Subcutaneous adipose tissue (tissue), 4 donors: ENCODE results near the gene C1orf74. TPM values are rescaled to one million over a fixed set of nuclear protein-coding genes. Genes with fewer than 3 reads are reported as not detected.

Source experiments
- CTCF ChIP-seq: fragments of 450-650 bp; IDR thresholded peaks from one replicate; pipeline ENCODE4 v1.5.1; 2016; ENCODE audit warnings: low read depth, mild to moderate bottlenecking, control low read depth, antibody characterized with exemption, moderate library complexity
- total RNA-seq, 4 donors: library from RNA; depleted of rRNA; stranded (reverse); fragments of >200 nt; gene quantifications; one replicate each; pipeline ENCODE4 v1.1.0, GENCODE V29; 2016

C1orf74 gene
- total RNA-seq, 4 donors from 2014 or later = 1.1 to 2.0 (median 1.4) TPM

DNA sequence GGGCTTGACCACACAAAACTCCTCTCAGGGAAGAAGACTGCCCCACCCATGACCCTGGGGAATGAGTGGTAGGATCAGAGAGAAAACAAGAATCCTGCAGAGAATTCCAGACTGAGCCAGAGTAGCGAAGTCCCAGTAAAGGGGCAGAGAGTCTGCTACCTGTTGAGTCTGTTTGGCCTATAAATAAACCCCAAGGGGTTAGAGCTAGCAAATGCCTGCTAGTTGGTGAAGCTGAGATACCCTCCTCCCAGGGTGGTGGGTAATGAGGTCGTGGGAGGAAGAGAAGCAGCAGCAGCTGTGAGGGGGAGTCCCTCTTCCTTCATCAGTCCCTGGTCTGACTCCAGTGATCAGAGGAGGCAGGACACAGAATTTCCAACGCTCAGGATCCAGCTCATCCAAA, 26.0 kb downstream of the C1orf74 start:
- TF ChIP-seq CTCF = no peak

- no peak for TF ChIP-seq CTCF
Observed at GRCh38 chr1:209756615-209757445, 27.5 kb downstream of the C1orf74 start.

DNA sequence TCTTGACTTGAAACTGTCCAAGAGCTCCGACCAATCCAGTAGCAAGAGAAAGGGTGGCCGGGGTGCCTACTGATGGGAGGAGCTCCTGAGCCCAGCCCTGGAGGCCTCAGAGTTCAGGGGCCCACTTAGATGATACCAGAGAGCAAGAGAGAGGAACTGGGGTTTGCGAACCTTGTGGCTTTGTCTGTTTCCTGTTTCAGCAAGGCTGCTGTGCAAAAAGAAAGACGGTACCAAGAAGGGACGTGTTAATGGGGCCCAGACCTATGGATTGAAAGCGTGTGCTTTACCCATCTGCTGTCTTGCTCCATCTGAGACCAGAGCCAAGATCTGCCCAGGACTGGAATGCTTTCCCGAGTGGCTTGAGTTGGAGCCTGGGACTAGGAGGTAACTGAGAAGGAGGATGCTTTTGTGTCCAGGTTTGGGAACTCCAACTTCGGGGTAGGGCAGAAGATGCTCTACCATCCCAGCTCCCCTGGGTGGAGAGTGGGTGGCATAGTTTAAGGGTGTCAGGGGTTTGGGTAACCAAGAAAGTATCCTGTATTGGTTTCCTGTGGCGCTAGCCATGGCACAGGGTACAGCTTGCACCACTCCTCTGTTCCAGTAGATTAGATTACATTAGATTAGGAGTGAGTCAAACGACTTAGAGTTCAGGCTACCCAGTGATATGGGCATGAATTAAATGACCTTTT, 28.3 kb downstream of the C1orf74 start, which contains the start of gene TRAF3IP3:
Gene TRAF3IP3 (plus strand): TSS at position 128 of the 689 bp plus-strand sequence. CDS start 3,987 bp downstream, outside the sequence.
- no peak for TF ChIP-seq CTCF

GRCh38 chr1:209755256-209755655, 29.1 kb downstream of the C1orf74 start:
- TF ChIP-seq CTCF = no peak

- no peak for TF ChIP-seq CTCF
Observed at GRCh38 chr1:209752890-209753289, 31.5 kb downstream of the C1orf74 start.

DNA sequence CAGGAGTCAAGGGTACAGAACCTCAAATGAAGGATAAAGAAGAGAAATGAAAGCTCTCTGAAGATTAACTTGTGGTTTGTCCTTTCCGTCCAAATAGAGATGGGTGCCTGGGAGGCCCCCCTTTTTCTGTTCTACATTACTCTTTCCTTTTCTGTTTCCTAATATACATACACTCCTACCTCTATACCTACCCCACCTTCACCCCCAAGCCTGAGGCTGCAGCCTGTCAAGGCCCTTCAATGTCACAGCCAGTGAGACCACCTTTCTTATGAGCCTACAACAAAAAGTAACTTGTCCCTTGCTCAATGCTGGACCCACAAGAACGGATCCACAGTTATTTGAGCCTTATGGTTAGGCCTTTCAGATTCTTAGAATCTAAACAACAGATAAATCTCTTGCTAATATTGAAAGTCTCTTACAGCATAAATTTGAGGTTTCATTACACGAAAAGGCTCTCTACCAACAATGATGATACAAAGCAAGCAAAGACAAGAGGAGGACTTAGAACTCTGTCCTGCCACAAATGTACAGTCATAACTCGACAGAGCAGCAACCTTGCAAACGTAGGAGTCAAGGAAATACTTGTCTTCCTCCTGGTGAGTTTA, 32.6 kb downstream of the C1orf74 start:
- TF ChIP-seq CTCF = no peak

- no peak for TF ChIP-seq CTCF
Observed at GRCh38 chr1:209749670-209750323, 34.6 kb downstream of the C1orf74 start.
